ENCODE results near the gene THSD4.

Gene THSD4

DNA sequence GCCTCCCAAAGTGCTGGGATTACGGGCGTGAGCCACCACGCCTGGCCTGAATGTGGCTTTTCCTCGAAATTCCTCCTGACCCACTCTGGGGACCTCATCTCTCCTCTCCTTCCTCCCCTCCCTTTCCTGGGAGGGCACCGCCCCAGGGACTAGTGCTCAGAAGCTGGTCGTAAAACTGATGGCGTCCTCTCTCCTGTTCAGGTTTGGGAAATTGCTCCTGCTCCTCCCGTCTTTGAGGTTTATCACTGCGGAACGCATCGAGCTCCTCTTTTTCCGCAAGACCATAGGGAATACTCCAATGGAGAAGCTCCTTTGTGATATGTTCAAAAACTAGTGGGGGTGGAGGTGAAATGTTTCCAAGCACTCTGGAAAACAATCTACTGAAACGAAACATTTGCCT lies 702.1 kb downstream of the THSD4 start:
- Histone ChIP-seq H3K4me3 (ENCODE audit: low read depth in 1 of 2, low read length in 2 of 2) (no peak overlapping the region), H3K36me3 (ENCODE audit: control insufficient read depth in 1 of 2, insufficient read depth in 2 of 2, low read length in 2 of 2) (peaks cover 4 to 9% of the 10 kb centered on the region in 2 donors), H3K9me3 (ENCODE audit: control insufficient read depth in 1 of 2, low read length in 2 of 2) (peaks cover 9 to 10% of the 10 kb centered on the region in 2 donors), H3K27me3 (ENCODE audit: low read depth, low read length) (no peaks in the 10 kb centered on the region), H3K4me1 (ENCODE audit: control insufficient read depth in 1 of 2, insufficient read depth in 2 of 2, low read length in 2 of 2) (no peaks in the 10 kb centered on the region), H3K27ac (ENCODE audit: low read length) (no peak overlapping the region)

GRCh38 chr15:71820127-71820526 lies 704.9 kb downstream of the THSD4 start:
- Histone ChIP-seq H3K4me1 (ENCODE audit: control insufficient read depth in 1 of 2, insufficient read depth in 2 of 2, low read length in 2 of 2) (no peaks in the 10 kb centered on the region), H3K9me3 (ENCODE audit: control insufficient read depth in 1 of 2, low read length in 2 of 2) (peaks cover 9 to 10% of the 10 kb centered on the region in 2 donors), H3K27me3 (ENCODE audit: low read depth, low read length) (no peaks in the 10 kb centered on the region), H3K36me3 (ENCODE audit: control insufficient read depth in 1 of 2, insufficient read depth in 2 of 2, low read length in 2 of 2) (peaks cover 4 to 31% of the 10 kb centered on the region in 2 donors), H3K27ac (ENCODE audit: low read length) (no peak overlapping the region), H3K4me3 (ENCODE audit: low read depth in 1 of 2, low read length in 2 of 2) (no peak overlapping the region)

DNA sequence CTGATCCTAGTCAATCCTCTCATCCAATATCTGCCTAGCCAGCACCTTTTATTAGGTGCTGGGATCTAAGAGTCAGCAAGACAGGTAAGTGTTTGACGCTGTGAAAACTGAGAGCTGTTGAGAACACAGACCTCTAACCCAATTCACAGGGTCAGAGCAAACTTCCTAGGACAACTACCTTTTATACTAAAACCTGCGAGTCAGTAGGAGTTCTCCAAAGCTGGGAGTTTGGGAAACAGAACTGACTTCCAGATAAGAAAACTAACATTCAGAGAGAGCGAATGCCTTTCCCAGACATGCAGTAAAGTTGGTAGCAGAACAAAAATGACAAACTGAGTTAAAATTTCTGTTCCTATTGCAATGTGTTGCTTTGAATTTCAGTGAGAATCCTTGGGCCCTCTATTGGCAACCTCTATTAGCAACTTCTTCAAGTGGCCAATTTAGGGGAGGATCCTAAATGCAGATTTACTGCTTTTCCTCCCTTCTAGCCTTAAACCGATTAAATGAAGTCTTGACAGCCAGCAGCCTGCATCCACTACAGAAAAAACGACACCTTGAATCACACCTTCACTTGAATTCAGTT lies 706.4 kb downstream of the THSD4 start:
- Histone ChIP-seq H3K4me3 (ENCODE audit: low read depth in 1 of 2, low read length in 2 of 2) (no peak overlapping the region), H3K4me1 (ENCODE audit: control insufficient read depth in 1 of 2, insufficient read depth in 2 of 2, low read length in 2 of 2) (no peaks in the 10 kb centered on the region), H3K9me3 (ENCODE audit: control insufficient read depth in 1 of 2, low read length in 2 of 2) (peaks cover 9 to 10% of the 10 kb centered on the region in 2 donors), H3K27me3 (ENCODE audit: low read depth, low read length) (no peaks in the 10 kb centered on the region), H3K27ac (ENCODE audit: low read length) (no peak overlapping the region), H3K36me3 (ENCODE audit: control insufficient read depth in 1 of 2, insufficient read depth in 2 of 2, low read length in 2 of 2) (peaks cover 10 to 39% of the 10 kb centered on the region in 2 donors)

- Histone ChIP-seq H3K9me3 (ENCODE audit: control insufficient read depth in 1 of 2, low read length in 2 of 2) (peaks cover 9 to 10% of the 10 kb centered on the region in 2 donors), H3K27ac (ENCODE audit: low read length) (no peak overlapping the region), H3K4me3 (ENCODE audit: low read depth in 1 of 2, low read length in 2 of 2) (no peak overlapping the region), H3K36me3 (ENCODE audit: control insufficient read depth in 1 of 2, insufficient read depth in 2 of 2, low read length in 2 of 2) (peaks cover 24 to 54% of the 10 kb centered on the region in 2 donors), H3K4me1 (ENCODE audit: control insufficient read depth in 1 of 2, insufficient read depth in 2 of 2, low read length in 2 of 2) (no peaks in the 10 kb centered on the region), H3K27me3 (ENCODE audit: low read depth, low read length) (no peaks in the 10 kb centered on the region)
Measured at GRCh38 chr15:71822890-71823630, 707.8 kb downstream of the THSD4 start.

DNA sequence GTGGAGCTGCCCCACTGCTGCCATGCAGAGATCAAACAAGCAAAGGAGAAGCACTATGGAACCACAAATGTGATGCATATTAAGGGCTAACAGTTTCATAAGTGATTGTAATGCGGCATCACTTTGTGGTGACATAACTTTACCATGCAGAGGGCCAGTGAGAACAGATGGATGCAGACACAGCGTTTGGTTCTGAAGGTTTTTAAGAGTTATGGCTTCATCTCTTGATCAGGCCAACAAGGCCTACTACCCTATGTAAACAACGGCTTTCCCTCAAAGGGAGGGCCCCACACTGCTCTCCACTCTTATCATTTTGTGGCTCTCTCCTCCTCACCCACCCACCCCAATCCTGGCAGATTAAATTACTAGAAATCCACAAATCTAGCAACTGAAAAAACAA lies 708.5 kb downstream of the THSD4 start:
- Histone ChIP-seq H3K4me3 (ENCODE audit: low read depth in 1 of 2, low read length in 2 of 2) (no peak overlapping the region), H3K27ac (ENCODE audit: low read length) (no peak overlapping the region), H3K27me3 (ENCODE audit: low read depth, low read length) (no peaks in the 10 kb centered on the region), H3K36me3 (ENCODE audit: control insufficient read depth in 1 of 2, insufficient read depth in 2 of 2, low read length in 2 of 2) (peaks cover 24 to 61% of the 10 kb centered on the region in 2 donors), H3K9me3 (ENCODE audit: control insufficient read depth in 1 of 2, low read length in 2 of 2) (peaks cover 9 to 10% of the 10 kb centered on the region in 2 donors), H3K4me1 (ENCODE audit: control insufficient read depth in 1 of 2, insufficient read depth in 2 of 2, low read length in 2 of 2) (no peaks in the 10 kb centered on the region)

DNA sequence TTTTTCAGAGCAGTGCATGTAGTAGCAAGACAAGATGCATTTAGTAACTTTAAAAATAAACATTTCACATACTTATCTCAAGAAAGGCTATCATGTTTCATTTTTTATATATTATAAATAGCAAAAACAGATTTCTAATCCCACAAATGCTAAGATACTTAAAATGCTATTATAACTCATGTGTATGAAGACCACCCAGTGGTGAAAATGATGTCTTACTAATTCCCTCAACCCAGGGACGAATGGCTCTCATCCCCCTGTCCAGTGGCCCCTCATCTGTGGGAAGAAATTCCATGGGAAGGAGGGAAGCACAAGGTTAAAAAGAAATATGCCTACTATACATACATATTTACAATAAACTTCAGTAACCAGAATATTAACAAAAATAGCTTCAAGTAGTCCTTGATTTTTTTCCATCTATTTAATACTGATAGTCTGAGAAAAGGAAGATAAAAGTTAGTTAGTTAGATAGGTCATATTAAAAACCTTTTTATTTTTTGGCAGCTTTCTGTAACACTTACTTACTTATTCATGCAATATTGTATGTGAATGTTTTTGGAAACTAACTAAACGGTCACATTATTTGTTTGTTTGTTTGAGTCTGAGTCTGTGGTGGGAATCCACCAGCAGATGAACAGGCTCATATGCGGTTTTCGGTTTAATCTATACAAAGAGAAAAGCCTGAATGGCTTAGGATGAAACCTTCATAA lies 709.9 kb downstream of the THSD4 start:
- peaks cover 36 to 73% of the 10 kb centered on the region in 2 donors for H3K36me3 ChIP-seq (ENCODE audit: control insufficient read depth in 1 of 2, insufficient read depth in 2 of 2, low read length in 2 of 2)
- H3K4me3 ChIP-seq (ENCODE audit: low read depth in 1 of 2, low read length in 2 of 2): no peak overlapping the region
- no peaks in the 10 kb centered on the region for H3K27me3 ChIP-seq (ENCODE audit: low read depth, low read length)
- H3K9me3 ChIP-seq (ENCODE audit: control insufficient read depth in 1 of 2, low read length in 2 of 2): peaks cover 9 to 10% of the 10 kb centered on the region in 2 donors
- no peaks in the 10 kb centered on the region for H3K4me1 ChIP-seq (ENCODE audit: control insufficient read depth in 1 of 2, insufficient read depth in 2 of 2, low read length in 2 of 2)
- H3K27ac ChIP-seq (ENCODE audit: low read length): no peak overlapping the region

- no peaks in the 10 kb centered on the region for H3K27me3 ChIP-seq (ENCODE audit: low read depth, low read length)
- peaks cover 38 to 76% of the 10 kb centered on the region in 2 donors for H3K36me3 ChIP-seq (ENCODE audit: control insufficient read depth in 1 of 2, insufficient read depth in 2 of 2, low read length in 2 of 2)
Measured at GRCh38 chr15:71826196-71826595, 710.9 kb downstream of the THSD4 start.

DNA sequence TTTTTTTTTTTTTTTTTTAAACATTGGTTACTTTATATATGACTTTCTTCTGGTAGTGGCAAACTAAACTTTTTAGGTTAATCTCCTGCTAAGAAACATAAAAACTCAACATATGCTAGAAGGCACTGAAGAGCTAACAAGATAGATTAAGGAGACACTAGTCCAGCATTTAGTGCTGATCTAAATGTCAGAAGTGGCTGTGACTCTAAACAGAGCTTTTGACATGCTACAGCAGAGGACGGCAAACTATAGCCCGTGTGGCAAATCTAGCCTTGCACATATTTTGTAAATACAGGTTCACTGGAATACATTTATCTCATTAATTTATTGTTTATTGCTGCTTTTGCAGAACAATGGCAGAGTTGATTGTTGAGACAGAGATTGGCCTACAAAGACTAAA lies 715.7 kb downstream of the THSD4 start:
- H3K27me3 ChIP-seq (ENCODE audit: low read depth, low read length): no peaks in the 10 kb centered on the region
- peaks cover 34 to 43% of the 10 kb centered on the region in 2 donors for H3K36me3 ChIP-seq (ENCODE audit: control insufficient read depth in 1 of 2, insufficient read depth in 2 of 2, low read length in 2 of 2)
- H3K4me3 ChIP-seq (ENCODE audit: low read depth in 1 of 2, low read length in 2 of 2): no peak overlapping the region
- no peaks in the 10 kb centered on the region for H3K9me3 ChIP-seq (ENCODE audit: control insufficient read depth in 1 of 2, low read length in 2 of 2)
- H3K27ac ChIP-seq (ENCODE audit: low read length): no peak overlapping the region
- no peaks in the 10 kb centered on the region for H3K4me1 ChIP-seq (ENCODE audit: control insufficient read depth in 1 of 2, insufficient read depth in 2 of 2, low read length in 2 of 2)

More at GRCh38 chr15:71826196-71826595, 710.9 kb downstream of the THSD4 start:
- H3K4me1 ChIP-seq (ENCODE audit: control insufficient read depth in 1 of 2, insufficient read depth in 2 of 2, low read length in 2 of 2): no peaks in the 10 kb centered on the region
- H3K4me3 ChIP-seq (ENCODE audit: low read depth in 1 of 2, low read length in 2 of 2): no peak overlapping the region
- no peak overlapping the region for H3K27ac ChIP-seq (ENCODE audit: low read length)
- H3K9me3 ChIP-seq (ENCODE audit: control insufficient read depth in 1 of 2, low read length in 2 of 2): peaks cover 9 to 10% of the 10 kb centered on the region in 2 donors
